IMR-90 (cell line): ENCODE data around the gene MALRD1. TPM values are rescaled to one million over a fixed set of nuclear protein-coding genes. Genes with fewer than 3 reads are reported as not detected.

Experiments used
- ATAC-seq: fragments of 200-7000 bp; cut with Tn5 transposase; 2 replicates; pipeline ENCODE4 v1.9.1; 2020; ENCODE audit warnings: low read depth, mild to moderate bottlenecking, moderate library complexity
- BruUV-seq: library from RNA; stranded (reverse); fragments of 400-500 nt; replicated peaks from 2 replicates; lab custom pipeline; 2021; lab: Mats Ljungman, UMichigan
- CTCF ChIA-PET: fragments of 300-600 bp; formaldehyde crosslinking; extraction: SDS; loops from one replicate; lab custom pipeline; 2021; ENCODE audit warnings: antibody characterized with exemption; lab: Yijun Ruan, JAX
- POLR2A ChIA-PET: fragments of 300-600 bp; sonication (Branson Sonifier 250); formaldehyde crosslinking; loops from one replicate; lab custom pipeline; 2022; ENCODE audit warnings: antibody characterized with exemption; ENCODE audit not compliant: unreplicated experiment; lab: Charles Lee
- DNase-seq: peaks from one replicate; pipeline ENCODE4 v3.0.0; 2013
- H2AFZ ChIP-seq: replicated peaks from 2 replicates; pipeline ENCODE3; 2013; ENCODE audit warnings: low read length, mild to moderate bottlenecking; ENCODE audit not compliant: poor library complexity
- H2AK5ac ChIP-seq: 2 replicates; pipeline ENCODE4 v1.6.1; 2013; ENCODE audit warnings: low read depth, low read length, inconsistent platforms
- H2AK9ac ChIP-seq: replicated peaks from 2 replicates; pipeline ENCODE3; 2013; ENCODE audit warnings: mild to moderate bottlenecking, low read depth, low read length, moderate library complexity; ENCODE audit not compliant: poor library complexity
- H2BK120ac ChIP-seq: 2 replicates; pipeline ENCODE4 v1.6.1; 2013; ENCODE audit warnings: low read depth, low read length, inconsistent platforms
- H2BK15ac ChIP-seq: 3 replicates; pipeline ENCODE4 v1.6.1; 2013; ENCODE audit warnings: low read depth, low read length, inconsistent platforms
- H2BK20ac ChIP-seq: 2 replicates; pipeline ENCODE4 v1.6.1; 2013; ENCODE audit warnings: low read depth, mild to moderate bottlenecking, inconsistent platforms, low read length, moderate library complexity
- H2BK5ac ChIP-seq: 2 replicates; pipeline ENCODE4 v1.6.1; 2013; ENCODE audit warnings: mild to moderate bottlenecking, low read depth, low read length, inconsistent platforms; ENCODE audit not compliant: poor library complexity, severe bottlenecking
- H3K14ac ChIP-seq: replicated peaks from 2 replicates; pipeline ENCODE4 v1.6.1; 2013; ENCODE audit warnings: low read depth, low read length, inconsistent platforms
- H3K18ac ChIP-seq: 2 replicates; pipeline ENCODE4 v1.6.1; 2013; ENCODE audit warnings: low read depth, low read length, control low read depth
- H3K23ac ChIP-seq: 2 replicates; pipeline ENCODE4 v1.6.1; 2013; ENCODE audit warnings: low read depth, low read length, inconsistent platforms
- H3K27ac ChIP-seq: 2 replicates; pipeline ENCODE4 v1.5.1; 2013; ENCODE audit warnings: mild to moderate bottlenecking, control low read depth, low read length; ENCODE audit not compliant: insufficient read depth
- H3K27me3 ChIP-seq: 2 replicates; pipeline ENCODE4 v1.6.1; 2013; ENCODE audit warnings: low read length; ENCODE audit not compliant: control insufficient read depth, insufficient read depth
- H3K36me3 ChIP-seq: 2 replicates; pipeline ENCODE4 v1.6.1; 2013; ENCODE audit warnings: low read length, mixed read lengths; ENCODE audit not compliant: control insufficient read depth, insufficient read depth
- H3K4ac ChIP-seq: 2 replicates; pipeline ENCODE4 v1.6.1; 2013; ENCODE audit warnings: low read depth, low read length, inconsistent platforms
- H3K4me1 ChIP-seq: 2 replicates; pipeline ENCODE4 v1.6.1; 2013; ENCODE audit warnings: low read length, mixed read lengths; ENCODE audit not compliant: control insufficient read depth, insufficient read depth
- H3K4me2 ChIP-seq: 2 replicates; pipeline ENCODE4 v1.6.1; 2013; ENCODE audit warnings: low read depth, mild to moderate bottlenecking, control low read depth, low read length, moderate library complexity
- H3K4me3 ChIP-seq: 2 replicates; pipeline ENCODE4 v1.5.1; 2013; ENCODE audit warnings: low read depth, mild to moderate bottlenecking, control low read depth, low read length, moderate library complexity; ENCODE audit not compliant: insufficient read depth
- H3K56ac ChIP-seq: 2 replicates; pipeline ENCODE4 v1.6.1; 2013; ENCODE audit warnings: low read length, inconsistent platforms; ENCODE audit not compliant: insufficient read depth; ENCODE audit errors: extremely low read depth
- H3K79me1 ChIP-seq, 2 experiments: 2 replicates each; pipeline ENCODE4 v1.6.1; 2013; ENCODE audit warnings: low read length in 2 of 2, inconsistent platforms in 1 of 2, low read depth in 1 of 2
- H3K9ac ChIP-seq: 2 replicates; pipeline ENCODE4 v1.6.1; 2013; ENCODE audit warnings: low read depth, low read length, control low read depth
- H3K9me1 ChIP-seq: 2 replicates; pipeline ENCODE4 v1.6.1; 2013; ENCODE audit warnings: low read length, inconsistent platforms; ENCODE audit not compliant: insufficient read depth
- H3K9me3 ChIP-seq: 2 replicates; pipeline ENCODE4 v1.6.1; 2013; ENCODE audit warnings: low read length; ENCODE audit not compliant: control insufficient read depth, insufficient read depth
- H4K20me1 ChIP-seq: 2 replicates; pipeline ENCODE4 v1.6.1; 2013; ENCODE audit warnings: low read length, inconsistent platforms; ENCODE audit not compliant: insufficient read depth
- H4K5ac ChIP-seq: 2 replicates; pipeline ENCODE4 v1.6.1; 2013; ENCODE audit warnings: mild to moderate bottlenecking, low read depth, low read length, control low read depth
- H4K8ac ChIP-seq, 2 experiments: 2 replicates each; pipeline ENCODE4 v1.6.1; 2013; ENCODE audit warnings: low read depth in 2 of 2, low read length in 2 of 2, control low read depth in 1 of 2, inconsistent platforms in 1 of 2
- H4K91ac ChIP-seq: 2 replicates; pipeline ENCODE4 v1.6.1; 2013; ENCODE audit warnings: low read depth, low read length, inconsistent platforms; ENCODE audit not compliant: insufficient read depth
- BHLHE40 ChIP-seq: fragments of 150-350 bp; IDR thresholded peaks from 2 replicates; pipeline ENCODE4 v1.6.1; 2016; ENCODE audit warnings: mild to moderate bottlenecking, low read depth, low read length
- CEBPB ChIP-seq: IDR thresholded peaks from 2 replicates; pipeline ENCODE4 v1.6.1; 2012; ENCODE audit warnings: low read depth, low read length, improper control_type of control experiment
- CHD1 ChIP-seq: IDR thresholded peaks from 2 replicates; pipeline ENCODE4 v1.6.1; 2012; ENCODE audit warnings: low read depth, low read length, improper control_type of control experiment
- CTCF ChIP-seq: conservative IDR thresholded peaks from 2 replicates; pipeline ENCODE4 v1.5.1; 2012; ENCODE audit warnings: mild to moderate bottlenecking, low read depth, low read length, improper control_type of control experiment
- FOS ChIP-seq: fragments of 150-350 bp; IDR thresholded peaks from 2 replicates; pipeline ENCODE4 v1.6.1; 2016; ENCODE audit warnings: low read depth, low read length
- MAZ ChIP-seq: IDR thresholded peaks from 2 replicates; pipeline ENCODE4 v1.6.1; 2012; ENCODE audit warnings: low read depth, mild to moderate bottlenecking, low read length, improper control_type of control experiment, moderate library complexity, borderline replicate concordance
- MXI1 ChIP-seq: IDR thresholded peaks from 2 replicates; pipeline ENCODE4 v1.6.1; 2012; ENCODE audit warnings: low read depth, mild to moderate bottlenecking, low read length, moderate library complexity, borderline replicate concordance
- POLR2A ChIP-seq: IDR thresholded peaks from 2 replicates; pipeline ENCODE4 v1.6.1; 2012; ENCODE audit warnings: mild to moderate bottlenecking, low read depth, low read length
- RAD21 ChIP-seq: IDR thresholded peaks from 2 replicates; pipeline ENCODE4 v1.6.1; 2012; ENCODE audit warnings: low read length, improper control_type of control experiment
- RCOR1 ChIP-seq: IDR thresholded peaks from 2 replicates; pipeline ENCODE4 v1.6.1; 2012; ENCODE audit warnings: mild to moderate bottlenecking, low read length, improper control_type of control experiment; ENCODE audit not compliant: insufficient replicate concordance
- RFX5 ChIP-seq: IDR thresholded peaks from 2 replicates; pipeline ENCODE4 v1.8.0; 2012; ENCODE audit warnings: low read depth, mild to moderate bottlenecking, low read length, moderate library complexity
- SMC3 ChIP-seq: fragments of 150-350 bp; IDR thresholded peaks from 2 replicates; pipeline ENCODE4 v1.6.1; 2016; ENCODE audit warnings: low read depth, mild to moderate bottlenecking, antibody characterized with exemption, low read length, moderate library complexity
- USF2 ChIP-seq: fragments of 150-350 bp; IDR thresholded peaks from 2 replicates; pipeline ENCODE4 v1.6.1; 2017; ENCODE audit warnings: mild to moderate bottlenecking, antibody characterized with exemption, low read length, low read depth
- WGBS, 2 experiments: methylation state at CpG; one replicate each; pipeline versions ENCODE4 v1.1.5 to v1.1.7; 2013; ENCODE audit warnings: missing lambda C conversion rate in 2 of 2; ENCODE audit not compliant: insufficient read length in 1 of 2; ENCODE audit errors: extremely low coverage in 2 of 2; 5-methylcytosine and 5-hydroxymethylcytosine counted together
- dilution Hi-C: fragments of 300-500 bp; cut with HindIII; formaldehyde crosslinking; loops from one replicate; pipeline ENCODE4 v1.14.3; 2018; ENCODE audit warnings: low sequenced_read_pairs; ENCODE audit not compliant: unreplicated experiment
- in situ Hi-C: fragments of 300-500 bp; cut with MboI; formaldehyde crosslinking; loops from 3 replicates; pipeline ENCODE4 v1.14.3; 2019; ENCODE audit warnings: low sequenced_read_pairs, inconsistent platforms, mixed read lengths
- intact Hi-C: fragments of 100-400 bp; cut with micrococcal nuclease; formaldehyde crosslinking; loops from 2 replicates; pipeline ENCODE4 v1.10.0; 2022
- polyA plus RNA-seq, 3 experiments: library from polyadenylated mRNA; depleted of rRNA; stranded (reverse); fragments of >200 nt; gene quantifications; 2 replicates each; pipeline ENCODE4 v1.2.3, GENCODE V29; 2012; ENCODE audit warnings: low replicate concordance in 1 of 3
- total RNA-seq: library from RNA; depleted of rRNA; stranded (reverse); fragments of >200 nt; gene quantifications from 2 replicates; pipeline ENCODE4 v1.2.3, GENCODE V29; 2012
- TF ChIP-seq, protein P1 (sequence below): fragments of 150-350 bp; IDR thresholded peaks from 2 replicates; pipeline ENCODE4 v1.6.1; 2016; ENCODE audit warnings: low read depth, mild to moderate bottlenecking, low read length, moderate library complexity, borderline replicate concordance

MALRD1 gene
- total and polyA plus RNA-seq, 2 of the 4 experiments (the other 2 are of a cell fraction) = 0.34 to 1.1 TPM

- no peak for DNase-seq
- H2BK15ac ChIP-seq = no peak overlapping the region
- H4K5ac ChIP-seq = no peak overlapping the region
- no peaks in the 10 kb centered on the region for H3K36me3 ChIP-seq
- H2AFZ ChIP-seq = no peak overlapping the region
- no peak overlapping the region for H3K23ac ChIP-seq
- no TSS peak for BruUV-seq
- dilution Hi-C loops (no loop called here), in situ Hi-C loops (no loop called here), intact Hi-C loops (no loop called here)
- no peak overlapping the region for H3K4me2 ChIP-seq
- H2BK5ac ChIP-seq = no peak overlapping the region
- CTCF ChIA-PET = no interaction called here
- no peak overlapping the region for H3K56ac ChIP-seq
- no peaks in the 10 kb centered on the region for H3K9me1 ChIP-seq
- H4K8ac ChIP-seq = no peak overlapping the region
- no peak overlapping the region for H3K27ac ChIP-seq
- H3K18ac ChIP-seq = no peak overlapping the region
- no peak overlapping the region for H2BK20ac ChIP-seq
- POLR2A ChIA-PET = no interaction called here
- WGBS, 2 experiments = no CpG with 5 or more reads among the region's 1 CpG
- no peak overlapping the region for H2AK9ac ChIP-seq
- peaks cover 2% of the 10 kb centered on the region; the same call in 1 of the 2 replicates for H3K4me1 ChIP-seq
- TF ChIP-seq CTCF (no peak), MXI1 (no peak), CEBPB (no peak), RCOR1 (no peak), FOS (no peak), SMC3 (no peak), POLR2A (no peak), USF2 (no peak), RAD21 (no peak), RFX5 (no peak), BHLHE40 (no peak), CHD1 (no peak), MAZ (no peak)
- TF ChIP-seq, protein P1, sequence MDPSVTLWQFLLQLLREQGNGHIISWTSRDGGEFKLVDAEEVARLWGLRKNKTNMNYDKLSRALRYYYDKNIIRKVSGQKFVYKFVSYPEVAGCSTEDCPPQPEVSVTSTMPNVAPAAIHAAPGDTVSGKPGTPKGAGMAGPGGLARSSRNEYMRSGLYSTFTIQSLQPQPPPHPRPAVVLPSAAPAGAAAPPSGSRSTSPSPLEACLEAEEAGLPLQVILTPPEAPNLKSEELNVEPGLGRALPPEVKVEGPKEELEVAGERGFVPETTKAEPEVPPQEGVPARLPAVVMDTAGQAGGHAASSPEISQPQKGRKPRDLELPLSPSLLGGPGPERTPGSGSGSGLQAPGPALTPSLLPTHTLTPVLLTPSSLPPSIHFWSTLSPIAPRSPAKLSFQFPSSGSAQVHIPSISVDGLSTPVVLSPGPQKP = no peak
- H3K14ac ChIP-seq = no peak overlapping the region
- no peak overlapping the region for H4K91ac ChIP-seq
- H3K4me3 ChIP-seq = no peak overlapping the region
- H2BK120ac ChIP-seq = no peak overlapping the region
- H3K9ac ChIP-seq = no peak overlapping the region
- no peaks in the 10 kb centered on the region for H3K27me3 ChIP-seq
- no peaks in the 10 kb centered on the region for H4K20me1 ChIP-seq
- ATAC-seq = no peak
- no peak overlapping the region for H2AK5ac ChIP-seq
- H3K4ac ChIP-seq = no peak overlapping the region
- H3K79me1 ChIP-seq = no peaks in the 10 kb centered on the region
- no peaks in the 10 kb centered on the region for H3K9me3 ChIP-seq
Observed at GRCh38 chr10:19164461-19164860, 115.9 kb downstream of the MALRD1 start.
